Sigmoid colon (tissue), 4 donors: Measurements from ENCODE around the gene MSH4.

Experiments
- CTCF ChIP-seq, 4 experiments: fragments of 450-650 bp in 3 of 4; fragments of 200-600 bp in 1 of 4; IDR thresholded peaks; one replicate each; pipeline ENCODE4 v1.5.1; 2016 to 2019; ENCODE audit warnings: antibody characterized with exemption in 4 of 4, mild to moderate bottlenecking in 3 of 4, moderate library complexity in 2 of 4
- POLR2AphosphoS5 ChIP-seq, 4 donors: sonication (generic); formaldehyde crosslinking; IDR thresholded peaks; one replicate each; pipeline ENCODE4 v1.6.1; 2017; ENCODE audit warnings: antibody characterized with exemption in 4 of 4

- no peak for TF ChIP-seq CTCF (IDR thresholded peaks at IDR 0.05)
- TF ChIP-seq POLR2AphosphoS5 (IDR thresholded peaks at IDR 0.05): no peak
These were observed 48.9 kb downstream of the MSH4 start for GRCh38 chr1:75845576-75845975.
